HG02884 (cell line): ENCODE data around the gene KRT3.

Experiments used
- ATAC-seq: cut with Tn5 transposase; IDR thresholded peaks from one replicate; pipeline ENCODE4 v1.9.1; 2021; ENCODE audit warnings: mild to moderate bottlenecking, moderate library complexity; ENCODE audit not compliant: unreplicated experiment

The KRT3 gene

GRCh38 chr12:52783563-52784316 is 12.2 kb downstream of the KRT3 start:
- ATAC-seq, result no peak

GRCh38 chr12:52782502-52782901 is 13.4 kb downstream of the KRT3 start:
- no peak for ATAC-seq

GRCh38 chr12:52781399-52782082 is 14.4 kb downstream of the KRT3 start:
- ATAC-seq, result no peak

- ATAC-seq, result no peak
Observed at GRCh38 chr12:52779914-52780313, 16.0 kb downstream of the KRT3 start.

- no peak for ATAC-seq
Observed at GRCh38 chr12:52778833-52779232, 17.1 kb downstream of the KRT3 start.

GRCh38 chr12:52777566-52777965 is 18.4 kb downstream of the KRT3 start:
- ATAC-seq, result no peak

GRCh38 chr12:52776913-52777395 is 19.0 kb downstream of the KRT3 start, which contains the start of gene KRT76:
KRT76 (minus strand) TSS chr12:52777345; CDS start chr12:52777291, 54 bp downstream.
- no peak for ATAC-seq

GRCh38 chr12:52776435-52776834 is 19.5 kb downstream of the KRT3 start:
- ATAC-seq, result no peak

GRCh38 chr12:52774629-52775250 is 21.2 kb downstream of the KRT3 start:
- no peak for ATAC-seq

- ATAC-seq, result no peak
Observed at GRCh38 chr12:52772772-52773171, 23.1 kb downstream of the KRT3 start.

GRCh38 chr12:52772188-52772587 is 23.7 kb downstream of the KRT3 start:
- no peak for ATAC-seq

GRCh38 chr12:52771505-52771904 is 24.4 kb downstream of the KRT3 start:
- ATAC-seq, result no peak

- no peak for ATAC-seq
Observed at GRCh38 chr12:52771088-52771487, 24.8 kb downstream of the KRT3 start.

GRCh38 chr12:52769946-52770345 is 26.0 kb downstream of the KRT3 start:
- no peak for ATAC-seq

- no peak for ATAC-seq
Observed at GRCh38 chr12:52769354-52769753, 26.6 kb downstream of the KRT3 start.

- no peak for ATAC-seq
Observed at GRCh38 chr12:52768479-52769200, 27.3 kb downstream of the KRT3 start.

GRCh38 chr12:52767427-52767826 is 28.5 kb downstream of the KRT3 start:
- ATAC-seq, result no peak

GRCh38 chr12:52767020-52767379 is 28.9 kb downstream of the KRT3 start:
- ATAC-seq, result no peak

- no peak for ATAC-seq
Observed at GRCh38 chr12:52766351-52767019, 29.4 kb downstream of the KRT3 start.

GRCh38 chr12:52765702-52766101 is 30.2 kb downstream of the KRT3 start:
- no peak for ATAC-seq

GRCh38 chr12:52763991-52764390 is 31.9 kb downstream of the KRT3 start:
- ATAC-seq, result no peak
